Suprapubic skin (tissue), 4 donors: Measurements from ENCODE around the gene SMAD2. TPM values are rescaled to one million over a fixed set of nuclear protein-coding genes. Genes with fewer than 3 reads are reported as not detected.

Experiments used
- DNase-seq, 2 donors: peaks; one replicate each; pipeline ENCODE4 v3.0.0-alpha.2; 2019; ENCODE audit warnings: low spot score in 2 of 2
- H3K27ac ChIP-seq: fragments of 200-600 bp; sonication (generic); one replicate; pipeline ENCODE4 v1.5.1; 2019
- H3K27me3 ChIP-seq: fragments of 200-600 bp; sonication (generic); one replicate; pipeline ENCODE4 v1.5.1; 2019
- H3K36me3 ChIP-seq: fragments of 200-600 bp; sonication (generic); one replicate; pipeline ENCODE4 v1.5.1; 2019
- H3K4me1 ChIP-seq: fragments of 200-600 bp; sonication (generic); one replicate; pipeline ENCODE4 v1.5.1; 2019
- H3K4me3 ChIP-seq: fragments of 200-600 bp; sonication (generic); one replicate; pipeline ENCODE4 v1.5.1; 2019; ENCODE audit warnings: mild to moderate bottlenecking
- H3K9me3 ChIP-seq: fragments of 200-600 bp; sonication (generic); one replicate; pipeline ENCODE4 v1.5.1; 2019
- EP300 ChIP-seq: sonication (generic); formaldehyde crosslinking; IDR thresholded peaks from one replicate; pipeline ENCODE4 v1.6.1; 2017; ENCODE audit warnings: antibody characterized with exemption
- POLR2A ChIP-seq, 2 donors: fragments of 450-650 bp; IDR thresholded peaks; one replicate each; pipeline ENCODE4 v1.6.1; 2017; ENCODE audit warnings: antibody characterized with exemption in 2 of 2, mild to moderate bottlenecking in 2 of 2, moderate library complexity in 2 of 2
- POLR2AphosphoS5 ChIP-seq, 3 donors: sonication (generic); formaldehyde crosslinking; IDR thresholded peaks; one replicate each; pipeline ENCODE4 v1.6.1; 2017; ENCODE audit warnings: antibody characterized with exemption in 3 of 3
- WGBS: methylation state at CpG from one replicate; pipeline ENCODE4 v1.1.5; 2018; 5-methylcytosine and 5-hydroxymethylcytosine counted together
- total RNA-seq, 4 donors: library from RNA; depleted of rRNA; stranded (reverse); fragments of >200 nt; gene quantifications; one replicate each; pipeline ENCODE4 v1.1.0, GENCODE V29; 2016
- TF ChIP-seq, protein P1 (sequence below), 2 donors: fragments of 200-600 bp in 1 of 2; fragments of 450-650 bp in 1 of 2; sonication (generic) in 1 of 2; IDR thresholded peaks; one replicate each; pipeline ENCODE4 v1.5.1; 2016 to 2019; ENCODE audit warnings: antibody characterized with exemption in 2 of 2, mild to moderate bottlenecking in 1 of 2, moderate library complexity in 1 of 2

The SMAD2 gene
- total RNA-seq, 4 donors from 2014 or later: 47.5 to 75.9 (median 59.3) TPM

DNA sequence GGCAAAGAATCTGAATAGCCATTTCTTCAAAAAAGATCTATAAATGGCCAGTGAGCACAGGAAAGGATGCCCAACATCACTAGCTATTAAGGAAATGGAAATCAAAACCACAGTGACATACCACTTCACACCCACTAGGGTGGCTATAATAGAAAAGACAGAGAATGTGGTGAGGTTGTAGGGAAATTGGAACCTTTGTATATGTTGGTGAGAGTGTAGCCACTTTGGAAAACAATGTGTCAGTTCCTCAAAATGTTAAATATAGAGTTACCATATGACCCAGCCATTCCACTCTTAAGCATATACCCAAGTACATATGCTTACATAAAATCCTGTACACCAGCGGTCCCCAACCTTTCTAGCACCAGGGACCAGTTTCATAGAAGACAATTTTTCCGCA lies 152.8 kb downstream of the SMAD2 start:
- Histone ChIP-seq H3K4me1 (no peaks in the 10 kb centered on the region), H3K27me3 (no peaks in the 10 kb centered on the region), H3K9me3 (no peaks in the 10 kb centered on the region), H3K4me3 (no peak overlapping the region), H3K27ac (no peak overlapping the region), H3K36me3 (no peaks in the 10 kb centered on the region)
- 90% methylated on average over 2 of the region's 2 CpGs for WGBS
- no peak for DNase-seq
- TF ChIP-seq EP300 (no peak), POLR2A (IDR thresholded peaks at IDR 0.05) (no peak), POLR2AphosphoS5 (IDR thresholded peaks at IDR 0.05) (no peak)
- TF ChIP-seq, protein P1, sequence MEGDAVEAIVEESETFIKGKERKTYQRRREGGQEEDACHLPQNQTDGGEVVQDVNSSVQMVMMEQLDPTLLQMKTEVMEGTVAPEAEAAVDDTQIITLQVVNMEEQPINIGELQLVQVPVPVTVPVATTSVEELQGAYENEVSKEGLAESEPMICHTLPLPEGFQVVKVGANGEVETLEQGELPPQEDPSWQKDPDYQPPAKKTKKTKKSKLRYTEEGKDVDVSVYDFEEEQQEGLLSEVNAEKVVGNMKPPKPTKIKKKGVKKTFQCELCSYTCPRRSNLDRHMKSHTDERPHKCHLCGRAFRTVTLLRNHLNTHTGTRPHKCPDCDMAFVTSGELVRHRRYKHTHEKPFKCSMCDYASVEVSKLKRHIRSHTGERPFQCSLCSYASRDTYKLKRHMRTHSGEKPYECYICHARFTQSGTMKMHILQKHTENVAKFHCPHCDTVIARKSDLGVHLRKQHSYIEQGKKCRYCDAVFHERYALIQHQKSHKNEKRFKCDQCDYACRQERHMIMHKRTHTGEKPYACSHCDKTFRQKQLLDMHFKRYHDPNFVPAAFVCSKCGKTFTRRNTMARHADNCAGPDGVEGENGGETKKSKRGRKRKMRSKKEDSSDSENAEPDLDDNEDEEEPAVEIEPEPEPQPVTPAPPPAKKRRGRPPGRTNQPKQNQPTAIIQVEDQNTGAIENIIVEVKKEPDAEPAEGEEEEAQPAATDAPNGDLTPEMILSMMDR (IDR thresholded peaks at IDR 0.05): no peak

DNA sequence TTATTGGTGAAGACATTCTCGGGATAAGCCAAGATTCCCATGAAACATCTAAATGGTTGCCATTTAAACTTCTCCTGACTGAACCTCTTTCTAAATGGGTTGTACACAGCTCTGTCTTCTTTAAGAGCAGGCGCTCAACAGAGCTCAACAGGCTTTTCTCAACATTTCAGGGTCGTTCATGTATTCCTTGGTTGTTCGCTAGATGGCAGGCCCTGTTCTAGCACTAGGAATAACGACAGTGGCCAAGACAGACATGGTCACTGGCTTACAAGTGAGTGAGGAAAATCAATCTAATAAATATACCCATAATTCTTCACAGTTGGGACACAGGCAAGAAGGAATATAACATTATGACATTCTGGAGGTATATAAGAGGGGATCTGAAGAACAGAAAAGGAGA lies 154.5 kb downstream of the SMAD2 start:
- TF ChIP-seq EP300 (no peak), POLR2A (IDR thresholded peaks at IDR 0.05) (no peak), POLR2AphosphoS5 (IDR thresholded peaks at IDR 0.05) (no peak)
- TF ChIP-seq, protein P1 (IDR thresholded peaks at IDR 0.05): no peak
- Histone ChIP-seq H3K27me3 (no peaks in the 10 kb centered on the region), H3K36me3 (no peaks in the 10 kb centered on the region), H3K4me1 (no peaks in the 10 kb centered on the region), H3K4me3 (no peak overlapping the region), H3K27ac (no peak overlapping the region), H3K9me3 (no peaks in the 10 kb centered on the region)
- 85% methylated on average over 5 of the region's 5 CpGs for WGBS
- no peak for DNase-seq

GRCh38 chr18:47773931-47774330 lies 156.5 kb downstream of the SMAD2 start:
- WGBS: 71% methylated on average over 2 of the region's 2 CpGs
- Histone ChIP-seq H3K27me3 (no peaks in the 10 kb centered on the region), H3K36me3 (no peaks in the 10 kb centered on the region), H3K4me3 (no peak overlapping the region), H3K9me3 (no peaks in the 10 kb centered on the region), H3K27ac (no peak overlapping the region), H3K4me1 (no peaks in the 10 kb centered on the region)
- TF ChIP-seq, protein P1 (IDR thresholded peaks at IDR 0.05): no peak
- TF ChIP-seq EP300 (no peak), POLR2A (IDR thresholded peaks at IDR 0.05) (no peak), POLR2AphosphoS5 (IDR thresholded peaks at IDR 0.05) (no peak)
- no peak for DNase-seq

DNA sequence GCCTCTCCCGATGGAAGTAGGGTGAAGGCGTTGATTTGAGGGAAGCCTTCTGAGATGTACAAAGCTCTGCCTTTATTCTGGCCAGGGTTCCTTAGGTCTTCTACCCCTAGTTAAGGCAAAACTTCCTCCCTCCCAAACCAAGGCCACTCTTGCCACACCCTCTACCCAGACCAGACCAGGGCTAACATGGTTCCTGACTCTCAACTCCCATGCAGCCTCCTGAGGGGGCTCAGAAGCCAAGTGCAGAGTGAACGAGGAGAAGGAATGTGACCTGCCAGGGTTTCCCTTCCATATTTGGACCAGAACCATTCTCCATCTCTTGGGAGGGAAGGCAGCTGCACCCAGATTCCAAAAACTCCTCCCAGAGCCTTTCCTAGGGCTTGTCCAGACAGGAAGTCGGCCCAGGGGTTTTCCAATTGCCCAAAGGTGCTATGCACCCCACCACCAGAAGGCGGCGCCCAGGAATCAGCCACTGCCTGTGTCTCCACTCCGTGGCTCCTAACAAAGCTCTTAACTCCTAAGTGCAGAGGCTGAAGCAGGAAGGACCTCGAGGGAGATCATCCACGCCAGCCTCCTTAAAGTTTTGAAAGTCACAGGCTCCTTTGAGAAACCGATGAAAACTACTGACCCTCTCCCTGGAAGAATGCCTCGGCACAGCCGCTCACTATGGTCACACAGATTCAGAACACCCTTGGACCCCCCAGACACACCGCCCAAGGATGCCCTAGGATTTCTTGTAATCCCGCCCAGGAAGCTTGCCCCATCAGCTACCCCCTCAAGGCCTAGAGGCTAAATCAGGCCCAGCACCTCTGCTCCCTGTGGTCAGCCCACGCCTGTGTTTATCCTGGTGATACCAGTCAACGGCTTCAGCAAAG lies 157.8 kb downstream of the SMAD2 start:
- H3K4me3 ChIP-seq: no peak overlapping the region
- WGBS: 60% methylated on average over 16 of the region's 16 CpGs
- no peaks in the 10 kb centered on the region for H3K9me3 ChIP-seq
- DNase-seq: no peak
- no peak overlapping the region for H3K27ac ChIP-seq
- H3K4me1 ChIP-seq: no peaks in the 10 kb centered on the region
- no peaks in the 10 kb centered on the region for H3K27me3 ChIP-seq
- H3K36me3 ChIP-seq: no peaks in the 10 kb centered on the region
- TF ChIP-seq POLR2AphosphoS5 (IDR thresholded peaks at IDR 0.05) (no peak), POLR2A (IDR thresholded peaks at IDR 0.05) (no peak), EP300 (no peak)
- TF ChIP-seq, protein P1 (IDR thresholded peaks at IDR 0.05): peak; percentile 47 to 50

GRCh38 chr18:47771922-47772321 lies 158.5 kb downstream of the SMAD2 start:
- 58% methylated on average over 3 of the region's 3 CpGs for WGBS
- Histone ChIP-seq H3K27me3 (no peaks in the 10 kb centered on the region), H3K9me3 (no peaks in the 10 kb centered on the region), H3K36me3 (no peaks in the 10 kb centered on the region), H3K4me1 (no peaks in the 10 kb centered on the region), H3K27ac (no peak overlapping the region), H3K4me3 (no peak overlapping the region)
- TF ChIP-seq POLR2A (IDR thresholded peaks at IDR 0.05) (no peak), POLR2AphosphoS5 (IDR thresholded peaks at IDR 0.05) (no peak), EP300 (no peak)
- TF ChIP-seq, protein P1 (IDR thresholded peaks at IDR 0.05): no peak
- no peak for DNase-seq
